Measurements from ENCODE around the gene PPP1R27. TPM values are rescaled to one million over a fixed set of nuclear protein-coding genes. Genes with fewer than 3 reads are reported as not detected.
A peak's percentile ranks its signal among the peaks of the same experiment; 100 is the strongest.

PPP1R27 gene
- polyA plus RNA-seq, 2 of the 4 experiments (the other 2 are of a cell fraction) = 0.09 TPM; not detected in 1

- TF ChIP-seq ZC3H11A (IDR thresholded peaks at IDR 0.05) (no peak), MAZ (IDR thresholded peaks at IDR 0.05; ENCODE audit: borderline replicate concordance, low read depth, low read length) (peak; percentile 4; the same call in 1 of the 2 replicates), FOSL2 (IDR thresholded peaks at IDR 0.05) (no peak), FOSL2 (CRISPR knock-in tag; IDR thresholded peaks at IDR 0.05) (peak; percentile 72), MAX (IDR thresholded peaks at IDR 0.05) (peak; percentile 98), RCOR1 (IDR thresholded peaks at IDR 0.05; ENCODE audit: low read depth, low read length) (no peak), MYC (IDR thresholded peaks at IDR 0.05; ENCODE audit: borderline replicate concordance, low read length) (peak; percentile 92), PHF8 (IDR thresholded peaks at IDR 0.05; ENCODE audit: borderline replicate concordance, low read depth) (peak; percentile 53; the same call in 1 of the 2 replicates), HOXB13 (CRISPR knock-in tag; IDR thresholded peaks at IDR 0.05; ENCODE audit: low read depth) (peak; percentile 100), GATA3 (IDR thresholded peaks at IDR 0.05; ENCODE audit: borderline replicate concordance) (no peak; the same call in 1 of the 2 replicates), POLR2AphosphoS2 (conservative IDR thresholded peaks at IDR 0.05; ENCODE audit: low read length) (no peak), ZFP36 (IDR thresholded peaks at IDR 0.05; ENCODE audit: borderline replicate concordance, partially characterized antibody) (no peak), FOXS1 (CRISPR knock-in tag; IDR thresholded peaks at IDR 0.05) (peak; percentile 100), TFCP2L1 (CRISPR knock-in tag; IDR thresholded peaks at IDR 0.05) (peak; percentile 99), PBX3 (IDR thresholded peaks at IDR 0.05) (peak; percentile 100), BHLHE40 (IDR thresholded peaks at IDR 0.05; ENCODE audit: low read depth, low read length) (peak; percentile 71), USF2 (IDR thresholded peaks at IDR 0.05) (no peak), CBX8 (IDR thresholded peaks at IDR 0.05) (no peak), POLR2A (IDR thresholded peaks at IDR 0.05; ENCODE audit: low read length) (peak; percentile 98), NPAS2 (CRISPR knock-in tag; IDR thresholded peaks at IDR 0.05; ENCODE audit: borderline replicate concordance) (peak; percentile 99), ELK1 (IDR thresholded peaks at IDR 0.05; ENCODE audit: low read depth, low read length) (peak; percentile 36; the same call in 1 of the 2 replicates), CBX2 (IDR thresholded peaks at IDR 0.05; ENCODE audit: borderline replicate concordance, low read depth) (no peak), BCL3 (IDR thresholded peaks at IDR 0.05) (peak; percentile 84), ESRRA (IDR thresholded peaks at IDR 0.05; ENCODE audit: borderline replicate concordance, low read length) (no peak), NR3C1 (IDR thresholded peaks at IDR 0.05) (no peak), JUN (IDR thresholded peaks at IDR 0.05) (peak; percentile 82 to 90; a peak in 4 of 5 replicates)
Measured at GRCh38 chr17:81860756-81861568, 26.1 kb upstream of the PPP1R27 start (continued).

Measured in A549 (cell line).